ENCODE measurements around the gene LRFN4. TPM values are rescaled to one million over a fixed set of nuclear protein-coding genes. Genes with fewer than 3 reads are reported as not detected.

Gene LRFN4
- total RNA-seq (2022; extraction: Qiagen RNA extraction), result 87.5 to 118 TPM (median 111 TPM) in 5 replicates

GRCh38 chr11:66856496-66857233 lies at the start of gene LRFN4:
LRFN4 (plus strand) TSS chr11:66857064; CDS start chr11:66857745, 681 bp downstream.

GRCh38 chr11:66842896-66843775 lies 13.7 kb upstream of the LRFN4 start, which contains the start of gene RCE1:
RCE1 (plus strand) TSS chr11:66843441; CDS start chr11:66843456, 15 bp downstream.

Other genes with a start within 250 kb of the LRFN4 start
- gene RBM14, start 240.4 kb upstream of the LRFN4 start, total RNA-seq (2022; extraction: Qiagen RNA extraction), result 57.5 to 80.4 TPM (median 64.7 TPM) in 5 replicates
- 127 to 149 TPM (median 132 TPM) in 5 replicates for gene RBM4, start 218.4 kb upstream of the LRFN4 start, total RNA-seq (2022; extraction: Qiagen RNA extraction)
- gene RBM4B, start 179.2 kb upstream of the LRFN4 start, total RNA-seq (2022; extraction: Qiagen RNA extraction), result 17.2 to 20.5 TPM (median 19.0 TPM) in 5 replicates
- 8.0 to 11.4 TPM (median 8.7 TPM) in 5 replicates for gene SPTBN2, start 127.8 kb upstream of the LRFN4 start, total RNA-seq (2022; extraction: Qiagen RNA extraction)
- gene RCE1, start 13.6 kb upstream of the LRFN4 start, total RNA-seq (2022; extraction: Qiagen RNA extraction), result 36.7 to 54.9 TPM (median 53.9 TPM) in 5 replicates
- gene PC, start 101.3 kb downstream of the LRFN4 start, total RNA-seq (2022; extraction: Qiagen RNA extraction), result 27.8 to 40.4 TPM (median 39.8 TPM) in 5 replicates
- 42.7 to 73.3 TPM (median 62.7 TPM) in 5 replicates for gene C11orf86, start 118.2 kb downstream of the LRFN4 start, total RNA-seq (2022; extraction: Qiagen RNA extraction)
- 15.6 to 22.2 TPM (median 19.0 TPM) in 5 replicates for gene SYT12, start 166.1 kb downstream of the LRFN4 start, total RNA-seq (2022; extraction: Qiagen RNA extraction)
- 32.5 to 52.9 TPM (median 48.2 TPM) in 5 replicates for gene RHOD, start 199.8 kb downstream of the LRFN4 start, total RNA-seq (2022; extraction: Qiagen RNA extraction)